Endothelial cell of umbilical vein (primary cell): ENCODE measurements around the gene SMC4. TPM values are rescaled to one million over a fixed set of nuclear protein-coding genes. Genes with fewer than 3 reads are reported as not detected.
A peak's percentile ranks its signal among the peaks of the same experiment; 100 is the strongest.

Experiments
- BruUV-seq: library from RNA; stranded (reverse); fragments of 400-500 nt; replicated peaks from 2 replicates; lab custom pipeline; 2021; lab: Mats Ljungman, UMichigan
- CTCF ChIA-PET: fragments of 300-600, 350-600 bp; sonication (Branson Sonifier 250); formaldehyde crosslinking; loops from one replicate; lab custom pipeline; 2021; ENCODE audit warnings: antibody characterized with exemption, inconsistent platforms; lab: Charles Lee
- POLR2A ChIA-PET: fragments of 300-600, 350-600 bp; sonication (Branson Sonifier 250); formaldehyde crosslinking; loops from one replicate; lab custom pipeline; 2021; ENCODE audit warnings: antibody characterized with exemption, inconsistent platforms; lab: Charles Lee
- DNase-seq: peaks from one replicate; pipeline ENCODE4 v3.0.0-alpha.2; 2011; ENCODE audit warnings: low read depth, low spot score
- FAIRE-seq: peaks from 2 replicates; lab custom pipeline; 2011; peaks lifted over from hg19 to GRCh38; lab: Jason Lieb, UNC
- H2AFZ ChIP-seq: 2 replicates; pipeline ENCODE4 v1.6.0; 2012; ENCODE audit warnings: low read depth, low read length, control low read depth, inconsistent platforms
- H3K27ac ChIP-seq: 2 replicates; pipeline ENCODE4 v1.5.1; 2011; ENCODE audit warnings: low read depth, mild to moderate bottlenecking, control low read depth, low read length, moderate library complexity; ENCODE audit not compliant: insufficient read depth
- H3K27me3 ChIP-seq, 2 experiments: 2 replicates each; pipeline versions ENCODE4 v1.6.0 to v1.6.1; 2011; ENCODE audit warnings: low read length in 2 of 2, mixed read lengths in 1 of 2; ENCODE audit not compliant: control insufficient read depth in 2 of 2, insufficient read depth in 2 of 2
- H3K36me3 ChIP-seq, 2 experiments: 2 replicates in 1 of 2; 3 replicates in 1 of 2; pipeline ENCODE4 v1.5.1; 2011; ENCODE audit warnings: low read length in 2 of 2, mild to moderate bottlenecking in 1 of 2, moderate library complexity in 1 of 2; ENCODE audit not compliant: control insufficient read depth in 2 of 2, insufficient read depth in 2 of 2; ENCODE audit errors: extremely low read depth in 1 of 2
- H3K4me1 ChIP-seq: 3 replicates; pipeline ENCODE4 v1.5.1; 2011; ENCODE audit warnings: mild to moderate bottlenecking, low read length; ENCODE audit not compliant: control insufficient read depth, insufficient read depth; ENCODE audit errors: extremely low read depth
- H3K4me2 ChIP-seq: 2 replicates; pipeline ENCODE4 v1.6.1; 2011; ENCODE audit warnings: low read length, control low read depth, mixed read lengths; ENCODE audit not compliant: insufficient read depth
- H3K4me3 ChIP-seq, 3 experiments: fragments of 200-600 bp in 1 of 3; sonication (generic), shearing (Covaris generic) in 1 of 3; replicated peaks in 1 of 3; 2 replicates each; pipeline ENCODE4 v1.5.1; 2011 to 2016; ENCODE audit warnings: control low read depth in 3 of 3, low read length in 3 of 3, mild to moderate bottlenecking in 2 of 3, inconsistent platforms in 1 of 3, low read depth in 1 of 3, moderate library complexity in 1 of 3; ENCODE audit not compliant: insufficient read depth in 1 of 3
- H3K79me2 ChIP-seq: 2 replicates; pipeline ENCODE4 v1.6.0; 2012; ENCODE audit warnings: low read length, inconsistent platforms; ENCODE audit not compliant: control insufficient read depth, insufficient read depth
- H3K9ac ChIP-seq: replicated peaks from 2 replicates; pipeline ENCODE3; 2011; ENCODE audit warnings: low read length, control low read depth; ENCODE audit not compliant: insufficient read depth; ENCODE audit errors: extremely low read depth
- H3K9me1 ChIP-seq: replicated peaks from 3 replicates; pipeline ENCODE4 v1.6.0; 2011; ENCODE audit warnings: mild to moderate bottlenecking, low read length; ENCODE audit not compliant: control insufficient read depth, insufficient read depth; ENCODE audit errors: extremely low read depth
- H3K9me3 ChIP-seq: replicated peaks from 2 replicates; pipeline ENCODE4 v1.5.1; 2012; ENCODE audit warnings: low read length, inconsistent platforms; ENCODE audit not compliant: control insufficient read depth, insufficient read depth
- H4K20me1 ChIP-seq: replicated peaks from 2 replicates; pipeline ENCODE3; 2011; ENCODE audit warnings: mild to moderate bottlenecking, low read length; ENCODE audit not compliant: control insufficient read depth, insufficient read depth; ENCODE audit errors: extremely low read depth
- EZH2 ChIP-seq: IDR thresholded peaks from 2 replicates; pipeline ENCODE4 v1.6.1; 2012; ENCODE audit warnings: borderline replicate concordance, low read depth, mild to moderate bottlenecking, moderate library complexity, low read length, inconsistent platforms; ENCODE audit not compliant: severe bottlenecking
- FOS ChIP-seq: IDR thresholded peaks from 2 replicates; pipeline ENCODE4 v1.6.1; 2011; ENCODE audit warnings: mild to moderate bottlenecking, low read length, moderate library complexity, borderline replicate concordance; ENCODE audit not compliant: insufficient read depth
- GATA2 ChIP-seq: IDR thresholded peaks from 2 replicates; pipeline ENCODE4 v1.7.0; 2011; ENCODE audit warnings: low read depth, mild to moderate bottlenecking, moderate library complexity, mixed read lengths, low read length; ENCODE audit not compliant: insufficient read length, insufficient read depth
- JUN ChIP-seq: IDR thresholded peaks from 2 replicates; pipeline ENCODE4 v1.6.1; 2011; ENCODE audit warnings: borderline replicate concordance, low read depth; ENCODE audit not compliant: insufficient read length, insufficient read depth
- MYC ChIP-seq: IDR thresholded peaks from one replicate; pipeline ENCODE4 v1.6.1; 2011; ENCODE audit warnings: mild to moderate bottlenecking, low read depth, low read length
- POLR2A ChIP-seq: IDR thresholded peaks from 2 replicates; pipeline ENCODE4 v1.6.1; 2012; ENCODE audit warnings: low read depth, mild to moderate bottlenecking, control low read depth, low read length
- POLR2AphosphoS5 ChIP-seq: IDR thresholded peaks from 2 replicates; pipeline ENCODE4 v1.6.1; 2012; ENCODE audit warnings: low read depth, mild to moderate bottlenecking, control low read depth, low read length, moderate library complexity; ENCODE audit not compliant: insufficient read depth
- dilution Hi-C: fragments of 300-500 bp; cut with MboI; formaldehyde crosslinking; loops from one replicate; pipeline ENCODE4 v1.15.0; 2019; ENCODE audit warnings: low sequenced_read_pairs; ENCODE audit not compliant: extremely low pct_ligation_motif_present
- intact Hi-C: fragments of 100-400 bp; cut with micrococcal nuclease; formaldehyde crosslinking; loops from one replicate; pipeline ENCODE4 v1.10.0; 2022
- polyA plus RNA-seq, 4 experiments: library from polyadenylated mRNA; depleted of rRNA in 3 of 4; stranded (reverse) in 3 of 4; unstranded in 1 of 4; fragments of >200 nt; gene quantifications; 2 replicates each; pipeline versions ENCODE4 v1.2.1 to v1.2.3, GENCODE V29; 2011 to 2012; ENCODE audit warnings: missing spikeins in 1 of 4
- total RNA-seq: library from RNA; stranded (reverse); gene quantifications from 2 replicates; pipeline ENCODE4 v1.2.3, GENCODE V29; 2021
- TF ChIP-seq, protein P1 (sequence below), 2 donors: IDR thresholded peaks; 1 replicate in 1 of 2; 2 replicates in 1 of 2; pipeline ENCODE4 v1.5.1; 2011; ENCODE audit warnings: low read length in 2 of 2, mild to moderate bottlenecking in 2 of 2, moderate library complexity in 2 of 2, control low read depth in 1 of 2, inconsistent platforms in 1 of 2, low read depth in 1 of 2; ENCODE audit not compliant: insufficient read depth in 1 of 2; ENCODE audit errors: extremely low read depth in 1 of 2
- TF ChIP-seq, protein P2 (sequence below): IDR thresholded peaks from 2 replicates; pipeline ENCODE4 v1.6.1; 2011; ENCODE audit not compliant: insufficient read depth, insufficient read length

The SMC4 gene
- total and polyA plus RNA-seq, 2 donors (not counting 3 experiments of a cell fraction or from before 2014, with no cell fraction given) = 32.1 to 153 TPM

DNA sequence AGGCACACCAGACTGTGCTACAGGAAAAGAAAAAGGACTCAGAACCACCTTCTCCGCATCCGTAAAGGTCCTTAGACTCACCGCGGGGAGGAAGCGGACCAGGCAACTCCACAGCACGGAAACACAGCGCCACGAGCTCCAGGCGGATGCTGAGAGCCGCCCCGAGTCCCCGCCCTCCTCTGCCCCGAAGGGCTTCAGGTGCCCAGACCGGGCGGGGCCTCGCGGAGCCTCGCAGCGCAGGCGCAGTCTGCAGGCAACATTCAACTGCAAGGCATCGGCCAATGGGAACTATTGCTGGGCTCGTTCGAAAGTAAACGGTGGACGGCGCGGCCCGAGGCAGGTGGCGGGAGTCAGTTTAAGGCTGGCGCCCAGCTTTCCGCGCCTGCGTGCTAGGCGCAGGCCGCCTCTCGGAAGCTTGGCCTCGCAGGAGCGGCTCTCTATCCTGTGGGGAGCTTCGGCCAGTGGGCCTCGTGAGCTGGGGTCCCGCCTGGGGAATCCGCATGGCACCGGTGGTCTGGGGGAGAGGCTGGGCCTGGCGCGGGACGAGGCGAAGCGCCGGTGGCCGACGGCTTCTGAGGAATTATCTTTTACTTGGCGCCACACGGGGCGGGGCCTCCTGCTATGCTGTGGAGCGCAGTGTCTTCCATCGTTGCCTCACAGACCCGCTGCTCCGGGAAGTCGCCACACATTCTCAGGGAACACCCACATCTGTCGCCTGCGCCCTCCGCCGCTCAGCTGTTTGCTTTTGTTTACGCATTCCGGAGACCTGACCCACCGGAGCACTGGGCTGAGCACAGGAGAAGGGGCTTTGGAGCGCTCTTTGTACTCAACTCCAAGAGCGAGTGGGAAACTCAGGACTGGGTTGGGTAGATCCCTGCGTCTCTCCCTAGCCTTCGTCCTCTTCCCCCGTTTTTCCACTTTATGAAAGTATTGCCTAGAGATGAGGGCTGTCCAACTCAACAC, 50.5 kb downstream of the SMC4 start, which contains the start of gene TRIM59:
TRIM59 (minus strand) TSS at position 151 of the 963 bp plus-strand sequence. CDS start 10,603 bp downstream, outside the sequence.
- FAIRE-seq (peak; percentile 93), DNase-seq (peak; percentile 98)
- BruUV-seq = TSS peak; percentile 86
- Histone ChIP-seq H3K9me1 (no peaks in the 10 kb centered on the region), H3K4me3 (peak within 1 kb of the TSS; percentile 52 to 85 (median 74)), H3K27ac (peak within 1 kb of the TSS; percentile 55), H3K4me2 (peak within 1 kb of the TSS; percentile 88), H3K4me1 (peaks cover 21% of the 10 kb centered on the region), H3K36me3 (no peaks in the 10 kb centered on the region), H2AFZ (peak within 1 kb of the TSS; percentile 76), H3K9ac (peak within 1 kb of the TSS; percentile 61), H3K9me3 (no peaks in the 10 kb centered on the region), H3K79me2 (peaks cover 44% of the 10 kb centered on the region), H4K20me1 (no peaks in the 10 kb centered on the region), H3K27me3 (no peaks in the 10 kb centered on the region)
- intact Hi-C loops = loop anchor here (1.0 kb wide), 4 partner anchors 36 to 225 kb away; partner anchors contain the start of genes C3orf80, IFT80, KPNA4 and SMC4
- dilution Hi-C loops = no loop called here
- POLR2A ChIA-PET = interaction anchor here (0.8 to 1.5 kb wide), 2 partner anchors 15 to 41 kb away, joined by 4 read pairs; no protein-coding TSS in a partner anchor
- TF ChIP-seq POLR2A = peak; percentile 88
- peak; percentile 22 for TF ChIP-seq MYC
- no peak for TF ChIP-seq EZH2
- TF ChIP-seq, protein P1, sequence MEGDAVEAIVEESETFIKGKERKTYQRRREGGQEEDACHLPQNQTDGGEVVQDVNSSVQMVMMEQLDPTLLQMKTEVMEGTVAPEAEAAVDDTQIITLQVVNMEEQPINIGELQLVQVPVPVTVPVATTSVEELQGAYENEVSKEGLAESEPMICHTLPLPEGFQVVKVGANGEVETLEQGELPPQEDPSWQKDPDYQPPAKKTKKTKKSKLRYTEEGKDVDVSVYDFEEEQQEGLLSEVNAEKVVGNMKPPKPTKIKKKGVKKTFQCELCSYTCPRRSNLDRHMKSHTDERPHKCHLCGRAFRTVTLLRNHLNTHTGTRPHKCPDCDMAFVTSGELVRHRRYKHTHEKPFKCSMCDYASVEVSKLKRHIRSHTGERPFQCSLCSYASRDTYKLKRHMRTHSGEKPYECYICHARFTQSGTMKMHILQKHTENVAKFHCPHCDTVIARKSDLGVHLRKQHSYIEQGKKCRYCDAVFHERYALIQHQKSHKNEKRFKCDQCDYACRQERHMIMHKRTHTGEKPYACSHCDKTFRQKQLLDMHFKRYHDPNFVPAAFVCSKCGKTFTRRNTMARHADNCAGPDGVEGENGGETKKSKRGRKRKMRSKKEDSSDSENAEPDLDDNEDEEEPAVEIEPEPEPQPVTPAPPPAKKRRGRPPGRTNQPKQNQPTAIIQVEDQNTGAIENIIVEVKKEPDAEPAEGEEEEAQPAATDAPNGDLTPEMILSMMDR (IDR thresholded peaks at IDR 0.05; ENCODE audit: extremely low read depth in 1 of 2, insufficient read depth in 1 of 2, low read depth in 1 of 2, low read length in 2 of 2) = no peak
- TF ChIP-seq, protein P2, sequence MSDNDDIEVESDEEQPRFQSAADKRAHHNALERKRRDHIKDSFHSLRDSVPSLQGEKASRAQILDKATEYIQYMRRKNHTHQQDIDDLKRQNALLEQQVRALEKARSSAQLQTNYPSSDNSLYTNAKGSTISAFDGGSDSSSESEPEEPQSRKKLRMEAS = peak; percentile 99
- no peak for TF ChIP-seq JUN
- TF ChIP-seq POLR2AphosphoS5 = peak; percentile 68
- no peak for TF ChIP-seq GATA2
- TF ChIP-seq FOS = no peak
- CTCF ChIA-PET = interaction anchor here (1.2 to 2.1 kb wide), 5 partner anchors 10 to 37 kb away, joined by 3 to 7 read pairs (median 4); no protein-coding TSS in a partner anchor
